ENCODE data around the gene GALNT14. TPM values are rescaled to one million over a fixed set of nuclear protein-coding genes. Genes with fewer than 3 reads are reported as not detected.

GALNT14 gene
- total RNA-seq, 4 donors from 2014 or later, result 8.3 to 26.1 (median 16.3) TPM

GRCh38 chr2:31089645-31090044 is 48.6 kb downstream of the GALNT14 start:
- H3K27me3 ChIP-seq, result no peaks in the 10 kb centered on the region
- H3K27ac ChIP-seq, result no peak overlapping the region
- TF ChIP-seq, protein P1, sequence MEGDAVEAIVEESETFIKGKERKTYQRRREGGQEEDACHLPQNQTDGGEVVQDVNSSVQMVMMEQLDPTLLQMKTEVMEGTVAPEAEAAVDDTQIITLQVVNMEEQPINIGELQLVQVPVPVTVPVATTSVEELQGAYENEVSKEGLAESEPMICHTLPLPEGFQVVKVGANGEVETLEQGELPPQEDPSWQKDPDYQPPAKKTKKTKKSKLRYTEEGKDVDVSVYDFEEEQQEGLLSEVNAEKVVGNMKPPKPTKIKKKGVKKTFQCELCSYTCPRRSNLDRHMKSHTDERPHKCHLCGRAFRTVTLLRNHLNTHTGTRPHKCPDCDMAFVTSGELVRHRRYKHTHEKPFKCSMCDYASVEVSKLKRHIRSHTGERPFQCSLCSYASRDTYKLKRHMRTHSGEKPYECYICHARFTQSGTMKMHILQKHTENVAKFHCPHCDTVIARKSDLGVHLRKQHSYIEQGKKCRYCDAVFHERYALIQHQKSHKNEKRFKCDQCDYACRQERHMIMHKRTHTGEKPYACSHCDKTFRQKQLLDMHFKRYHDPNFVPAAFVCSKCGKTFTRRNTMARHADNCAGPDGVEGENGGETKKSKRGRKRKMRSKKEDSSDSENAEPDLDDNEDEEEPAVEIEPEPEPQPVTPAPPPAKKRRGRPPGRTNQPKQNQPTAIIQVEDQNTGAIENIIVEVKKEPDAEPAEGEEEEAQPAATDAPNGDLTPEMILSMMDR (IDR thresholded peaks at IDR 0.05), result no peak
- no peak for TF ChIP-seq POLR2A (IDR thresholded peaks at IDR 0.05)
- no peaks in the 10 kb centered on the region for H3K9me3 ChIP-seq
- H3K36me3 ChIP-seq, result no peaks in the 10 kb centered on the region
- no peaks in the 10 kb centered on the region for H3K4me1 ChIP-seq
- DNase-seq, result no peak
- H3K4me3 ChIP-seq, result no peak overlapping the region

DNA sequence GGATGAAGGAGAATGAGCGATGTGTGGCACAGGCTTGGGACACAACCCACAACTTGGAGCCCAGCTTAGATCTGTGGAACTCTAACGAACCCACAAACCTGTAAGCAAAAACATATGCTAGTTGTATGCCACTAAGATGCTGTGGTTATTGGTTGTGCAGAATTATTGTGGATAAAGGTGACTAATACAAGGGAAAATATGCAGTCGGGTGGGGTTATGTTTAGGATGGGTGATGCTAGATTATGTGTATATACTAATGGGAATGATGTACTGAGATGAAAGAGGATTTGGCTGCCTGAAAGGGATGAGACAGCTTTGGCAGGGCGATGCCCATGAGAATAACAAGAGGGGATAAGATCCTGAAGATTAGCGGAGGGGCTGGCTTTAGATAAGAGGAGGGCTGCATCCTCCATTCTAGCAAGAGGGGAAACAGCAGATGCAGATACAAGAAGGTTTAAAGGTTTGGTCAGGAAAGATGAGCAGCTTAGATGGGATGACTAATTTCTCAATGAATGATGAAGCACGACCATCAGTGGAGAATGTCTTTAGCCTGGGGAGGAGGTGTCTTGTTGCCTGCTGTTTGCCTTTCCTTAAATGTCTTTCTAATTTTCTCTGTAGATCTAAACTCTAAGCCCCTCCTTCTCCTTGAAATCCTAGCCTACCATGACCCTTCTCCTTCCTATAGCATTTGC is 49.6 kb downstream of the GALNT14 start:
- Histone ChIP-seq H3K27me3 (no peaks in the 10 kb centered on the region), H3K36me3 (no peaks in the 10 kb centered on the region), H3K4me1 (no peaks in the 10 kb centered on the region), H3K9me3 (no peaks in the 10 kb centered on the region), H3K27ac (no peak overlapping the region), H3K4me3 (no peak overlapping the region)
- no peak for DNase-seq
- no peak for TF ChIP-seq POLR2A (IDR thresholded peaks at IDR 0.05)
- TF ChIP-seq, protein P1 (IDR thresholded peaks at IDR 0.05), result no peak

DNA sequence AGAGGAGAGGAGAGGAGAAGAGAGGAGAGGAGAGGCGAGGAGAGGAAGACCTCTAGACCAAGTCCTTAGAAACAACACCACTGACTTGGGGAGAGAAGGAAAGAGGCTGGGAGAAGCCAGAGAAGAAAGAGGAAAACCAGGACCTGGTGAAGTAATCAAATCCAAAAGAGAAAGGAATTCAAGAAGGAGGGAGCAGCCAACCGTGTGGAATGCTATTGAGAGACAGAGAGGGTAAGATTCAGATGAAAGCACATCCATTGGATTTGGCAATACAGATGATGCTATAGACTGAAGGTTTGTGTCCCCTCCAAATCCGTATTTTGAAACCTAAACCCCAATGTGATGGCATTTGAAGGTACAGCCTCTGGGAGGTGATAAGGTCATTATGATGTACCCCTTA is 50.7 kb downstream of the GALNT14 start:
- Histone ChIP-seq H3K4me1 (peaks cover 0 to 7% (median 2%) of the 10 kb centered on the region in 4 donors), H3K9me3 (no peaks in the 10 kb centered on the region), H3K27ac (no peak overlapping the region), H3K27me3 (no peaks in the 10 kb centered on the region), H3K36me3 (no peaks in the 10 kb centered on the region), H3K4me3 (no peak overlapping the region)
- DNase-seq, result no peak
- TF ChIP-seq, protein P1 (IDR thresholded peaks at IDR 0.05), result no peak
- no peak for TF ChIP-seq POLR2A (IDR thresholded peaks at IDR 0.05)

- no peaks in the 10 kb centered on the region for H3K27me3 ChIP-seq
- H3K27ac ChIP-seq, result peak overlapping the region in 1 of 4 donors; percentile 1
- no peak overlapping the region for H3K4me3 ChIP-seq
- H3K36me3 ChIP-seq, result no peaks in the 10 kb centered on the region
- DNase-seq, result peak in 1 of 3 donors; percentile 58
- no peak for TF ChIP-seq POLR2A (IDR thresholded peaks at IDR 0.05)
- TF ChIP-seq, protein P1 (IDR thresholded peaks at IDR 0.05), result no peak
- peaks cover 0 to 10% (median 3%) of the 10 kb centered on the region in 4 donors for H3K4me1 ChIP-seq
- no peaks in the 10 kb centered on the region for H3K9me3 ChIP-seq
These were observed 51.6 kb downstream of the GALNT14 start for GRCh38 chr2:31086590-31086989.

- H3K27ac ChIP-seq, result peak overlapping the region in 3 of 4 donors; percentile 59 to 88 (median 78)
- peak overlapping the region in 1 of 4 donors; percentile 37 for H3K4me3 ChIP-seq
- H3K9me3 ChIP-seq, result no peaks in the 10 kb centered on the region
- TF ChIP-seq, protein P1 (IDR thresholded peaks at IDR 0.05), result no peak
- TF ChIP-seq POLR2A (IDR thresholded peaks at IDR 0.05), result peak; percentile 42 to 46
- H3K27me3 ChIP-seq, result no peaks in the 10 kb centered on the region
- no peaks in the 10 kb centered on the region for H3K36me3 ChIP-seq
- DNase-seq, result peak in 2 of 3 donors; percentile 72 to 77
- H3K4me1 ChIP-seq, result peaks cover 0 to 10% (median 3%) of the 10 kb centered on the region in 4 donors
These were observed 54.8 kb downstream of the GALNT14 start for GRCh38 chr2:31083234-31083993.
